Measurements from ENCODE around the gene WFDC1. TPM values are rescaled to one million over a fixed set of nuclear protein-coding genes. Genes with fewer than 3 reads are reported as not detected.

The WFDC1 gene
- total and polyA plus RNA-seq, 10 of the 15 experiments (the other 5 are each of a cell fraction or from before 2014, with no cell fraction given), result not detected

GRCh38 chr16:84349862-84350684 is 55.4 kb downstream of the WFDC1 start:
- no TSS peak for BruUV-seq (replicated peaks)
- CTCF ChIA-PET, result no interaction called here
- TF ChIP-seq, protein P1, sequence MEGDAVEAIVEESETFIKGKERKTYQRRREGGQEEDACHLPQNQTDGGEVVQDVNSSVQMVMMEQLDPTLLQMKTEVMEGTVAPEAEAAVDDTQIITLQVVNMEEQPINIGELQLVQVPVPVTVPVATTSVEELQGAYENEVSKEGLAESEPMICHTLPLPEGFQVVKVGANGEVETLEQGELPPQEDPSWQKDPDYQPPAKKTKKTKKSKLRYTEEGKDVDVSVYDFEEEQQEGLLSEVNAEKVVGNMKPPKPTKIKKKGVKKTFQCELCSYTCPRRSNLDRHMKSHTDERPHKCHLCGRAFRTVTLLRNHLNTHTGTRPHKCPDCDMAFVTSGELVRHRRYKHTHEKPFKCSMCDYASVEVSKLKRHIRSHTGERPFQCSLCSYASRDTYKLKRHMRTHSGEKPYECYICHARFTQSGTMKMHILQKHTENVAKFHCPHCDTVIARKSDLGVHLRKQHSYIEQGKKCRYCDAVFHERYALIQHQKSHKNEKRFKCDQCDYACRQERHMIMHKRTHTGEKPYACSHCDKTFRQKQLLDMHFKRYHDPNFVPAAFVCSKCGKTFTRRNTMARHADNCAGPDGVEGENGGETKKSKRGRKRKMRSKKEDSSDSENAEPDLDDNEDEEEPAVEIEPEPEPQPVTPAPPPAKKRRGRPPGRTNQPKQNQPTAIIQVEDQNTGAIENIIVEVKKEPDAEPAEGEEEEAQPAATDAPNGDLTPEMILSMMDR (IDR thresholded peaks at IDR 0.05 in 2 of 3, conservative IDR thresholded peaks at IDR 0.05 in 1 of 3; ENCODE audit: control insufficient read depth in 2 of 3, extremely low read depth in 1 of 3, insufficient read depth in 1 of 3, low read depth in 3 of 3, low read length in 3 of 3), result no peak
- TF ChIP-seq RAD51 (IDR thresholded peaks at IDR 0.05) (no peak), SKIL (IDR thresholded peaks at IDR 0.05; ENCODE audit: low read depth, poor library complexity, severe bottlenecking) (no peak), RCOR1 (conservative IDR thresholded peaks at IDR 0.05; ENCODE audit: low read depth, low read length) (no peak), EZH2 (IDR thresholded peaks at IDR 0.05; ENCODE audit: borderline replicate concordance, control insufficient read depth, low read depth, low read length) (no peak), BRCA1 (IDR thresholded peaks at IDR 0.05; ENCODE audit: low read depth, low read length) (no peak), NBN (IDR thresholded peaks at IDR 0.05) (no peak), MYC (IDR thresholded peaks at IDR 0.05; ENCODE audit: insufficient read depth, insufficient read length, insufficient replicate concordance, low read length, severe bottlenecking) (no peak), ATF2 (IDR thresholded peaks at IDR 0.05; ENCODE audit: low read length) (no peak), KAT2A (conservative IDR thresholded peaks at IDR 0.05; ENCODE audit: control insufficient read depth, low read depth, low read length) (no peak), BCL11A (IDR thresholded peaks at IDR 0.05; ENCODE audit: low read depth, low read length) (no peak), RUNX3 (IDR thresholded peaks at IDR 0.05; ENCODE audit: low read length) (no peak)

More at GRCh38 chr16:84349862-84350684, 55.4 kb downstream of the WFDC1 start:
- Histone ChIP-seq H3K9ac (ENCODE audit: control insufficient read depth, insufficient read depth, low read length) (no peak overlapping the region), H3K27ac (ENCODE audit: control insufficient read depth, insufficient read depth) (no peak overlapping the region), H3K79me2 (ENCODE audit: control insufficient read depth, insufficient read depth, low read length) (no peaks in the 10 kb centered on the region), H3K36me3 (ENCODE audit: control insufficient read depth in 2 of 2, insufficient read depth in 2 of 2, low read length in 1 of 2) (no peaks in the 10 kb centered on the region), H3K9me3 (replicated peaks; ENCODE audit: control insufficient read depth, insufficient read depth, low read length) (no peaks in the 10 kb centered on the region), H3K4me3 (no peak overlapping the region), H2AFZ (ENCODE audit: control insufficient read depth, low read depth, low read length) (no peak overlapping the region), H3K27me3 (replicated peaks in 1 of 2; ENCODE audit: control insufficient read depth in 2 of 2, insufficient read depth in 2 of 2, low read length in 1 of 2) (no peaks in the 10 kb centered on the region; a peak in 1 of 4 replicates), H3K4me1 (ENCODE audit: control insufficient read depth, insufficient read depth, low read length) (no peaks in the 10 kb centered on the region), H4K20me1 (ENCODE audit: control insufficient read depth, insufficient read depth) (no peaks in the 10 kb centered on the region), H3K4me2 (ENCODE audit: control insufficient read depth, insufficient read depth) (no peak overlapping the region)
- ChIA-PET RAD21 (ENCODE audit: unreplicated experiment) (no interaction called here), SMC1A (ENCODE audit: uncharacterized antibody, unreplicated experiment) (no interaction called here), POLR2A (no interaction called here)
- intact Hi-C loops (cut with micrococcal nuclease; ENCODE audit: unreplicated experiment), result no loop called here
- in situ Hi-C loops (cut with MboI), result no loop called here
- 37% methylated on average over 11 of the region's 11 CpGs for WGBS (ENCODE audit: insufficient coverage, insufficient replicate concordance, low lambda C conversion rate, missing lambda C conversion rate)
- DNase-seq (ENCODE audit: low read depth, low spot score) (no peak), ATAC-seq (no peak), FAIRE-seq (no peak)
